Measurements from ENCODE around the gene PPP2R5C.

DNA sequence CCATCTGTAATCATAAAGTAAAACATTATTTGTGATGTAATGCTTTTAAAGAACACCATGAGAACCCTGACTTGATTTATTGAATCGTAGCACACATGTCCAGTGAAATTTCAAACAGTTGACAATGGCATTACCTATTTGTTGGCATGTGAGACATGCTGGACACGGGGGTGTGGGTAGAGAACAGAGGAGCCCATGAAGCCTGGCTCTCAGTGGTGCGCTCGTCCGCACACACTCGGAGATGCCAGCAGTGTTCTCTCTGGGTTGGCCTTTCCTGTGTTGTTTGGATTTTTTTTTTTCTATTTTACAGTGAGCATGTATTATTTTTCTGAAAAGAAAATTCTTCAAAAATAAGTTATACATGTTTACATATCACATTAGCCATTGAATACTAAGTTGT is 78.2 kb downstream of the PPP2R5C start:
- TF ChIP-seq, protein P1, sequence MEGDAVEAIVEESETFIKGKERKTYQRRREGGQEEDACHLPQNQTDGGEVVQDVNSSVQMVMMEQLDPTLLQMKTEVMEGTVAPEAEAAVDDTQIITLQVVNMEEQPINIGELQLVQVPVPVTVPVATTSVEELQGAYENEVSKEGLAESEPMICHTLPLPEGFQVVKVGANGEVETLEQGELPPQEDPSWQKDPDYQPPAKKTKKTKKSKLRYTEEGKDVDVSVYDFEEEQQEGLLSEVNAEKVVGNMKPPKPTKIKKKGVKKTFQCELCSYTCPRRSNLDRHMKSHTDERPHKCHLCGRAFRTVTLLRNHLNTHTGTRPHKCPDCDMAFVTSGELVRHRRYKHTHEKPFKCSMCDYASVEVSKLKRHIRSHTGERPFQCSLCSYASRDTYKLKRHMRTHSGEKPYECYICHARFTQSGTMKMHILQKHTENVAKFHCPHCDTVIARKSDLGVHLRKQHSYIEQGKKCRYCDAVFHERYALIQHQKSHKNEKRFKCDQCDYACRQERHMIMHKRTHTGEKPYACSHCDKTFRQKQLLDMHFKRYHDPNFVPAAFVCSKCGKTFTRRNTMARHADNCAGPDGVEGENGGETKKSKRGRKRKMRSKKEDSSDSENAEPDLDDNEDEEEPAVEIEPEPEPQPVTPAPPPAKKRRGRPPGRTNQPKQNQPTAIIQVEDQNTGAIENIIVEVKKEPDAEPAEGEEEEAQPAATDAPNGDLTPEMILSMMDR (IDR thresholded peaks at IDR 0.05; ENCODE audit: poor library complexity, severe bottlenecking), result no peak
- TF ChIP-seq POLR2AphosphoS5 (IDR thresholded peaks at IDR 0.05) (no peak), EZH2 (IDR thresholded peaks at IDR 0.05; ENCODE audit: borderline replicate concordance, insufficient read depth, low read length, poor library complexity, severe bottlenecking) (no peak), RAD21 (conservative IDR thresholded peaks at IDR 0.05) (no peak)
